Measurements from ENCODE around the gene GABBR2.

DNA sequence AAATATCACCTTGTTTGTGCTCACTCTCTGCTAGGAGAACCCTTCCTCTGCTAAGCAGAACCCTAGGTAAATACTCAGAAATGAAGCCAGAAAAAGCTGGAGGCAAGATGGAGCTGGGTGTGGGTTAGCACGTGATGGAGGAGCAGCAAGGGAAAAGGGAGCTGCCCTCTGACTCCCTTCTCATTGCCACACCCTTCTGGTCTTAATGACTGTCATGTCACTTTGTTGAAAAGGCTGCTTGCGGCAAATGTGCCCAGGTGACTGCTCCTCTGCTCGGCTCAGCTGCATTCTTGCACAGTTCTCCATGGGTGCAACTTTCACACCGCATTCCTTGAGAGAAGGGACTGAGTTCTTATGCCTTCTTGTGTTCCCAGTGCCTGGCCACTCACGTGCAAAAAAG lies 416.9 kb downstream of the GABBR2 start:
- TF ChIP-seq EZH2 (IDR thresholded peaks at IDR 0.05; ENCODE audit: borderline replicate concordance, insufficient read depth, low read depth, low read length, poor library complexity, severe bottlenecking): no peak
- TF ChIP-seq, protein P1, sequence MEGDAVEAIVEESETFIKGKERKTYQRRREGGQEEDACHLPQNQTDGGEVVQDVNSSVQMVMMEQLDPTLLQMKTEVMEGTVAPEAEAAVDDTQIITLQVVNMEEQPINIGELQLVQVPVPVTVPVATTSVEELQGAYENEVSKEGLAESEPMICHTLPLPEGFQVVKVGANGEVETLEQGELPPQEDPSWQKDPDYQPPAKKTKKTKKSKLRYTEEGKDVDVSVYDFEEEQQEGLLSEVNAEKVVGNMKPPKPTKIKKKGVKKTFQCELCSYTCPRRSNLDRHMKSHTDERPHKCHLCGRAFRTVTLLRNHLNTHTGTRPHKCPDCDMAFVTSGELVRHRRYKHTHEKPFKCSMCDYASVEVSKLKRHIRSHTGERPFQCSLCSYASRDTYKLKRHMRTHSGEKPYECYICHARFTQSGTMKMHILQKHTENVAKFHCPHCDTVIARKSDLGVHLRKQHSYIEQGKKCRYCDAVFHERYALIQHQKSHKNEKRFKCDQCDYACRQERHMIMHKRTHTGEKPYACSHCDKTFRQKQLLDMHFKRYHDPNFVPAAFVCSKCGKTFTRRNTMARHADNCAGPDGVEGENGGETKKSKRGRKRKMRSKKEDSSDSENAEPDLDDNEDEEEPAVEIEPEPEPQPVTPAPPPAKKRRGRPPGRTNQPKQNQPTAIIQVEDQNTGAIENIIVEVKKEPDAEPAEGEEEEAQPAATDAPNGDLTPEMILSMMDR (IDR thresholded peaks at IDR 0.05): no peak

Measured in B cell (primary cell).